Glomerular endothelial cell (primary cell): Measurements from ENCODE around the gene AFG1L. TPM values are rescaled to one million over a fixed set of nuclear protein-coding genes. Genes with fewer than 3 reads are reported as not detected.
"Not testable (repeated sequence)": the region's sequence is repeated elsewhere in the genome, so short reads cannot be mapped to it uniquely, and the experiment has no call there.

Experiments
- DNase-seq: peaks from one replicate; pipeline ENCODE4 v3.0.0-alpha.2; 2011; ENCODE audit warnings: low read depth, low spot score; ENCODE audit errors: extremely low read depth
- total RNA-seq: library from RNA; depleted of rRNA; stranded (reverse); fragments of >200 nt; gene quantifications from 2 replicates; pipeline ENCODE4 v1.2.3, GENCODE V29; 2015

The AFG1L gene
- total RNA-seq, 1 donor from 2014 or later = 1.5 TPM

GRCh38 chr6:108287373-108287772 lies 7.5 kb upstream of the AFG1L start:
- DNase-seq = no peak

GRCh38 chr6:108288742-108289141 lies 6.1 kb upstream of the AFG1L start:
- DNase-seq = no peak

- no peak for DNase-seq
Measured at GRCh38 chr6:108291091-108291490, 3.8 kb upstream of the AFG1L start.

GRCh38 chr6:108292561-108292960 lies 2.3 kb upstream of the AFG1L start:
- not testable (repeated sequence) for DNase-seq

GRCh38 chr6:108293527-108294296 lies 1.1 kb upstream of the AFG1L start:
- DNase-seq = no peak

GRCh38 chr6:108294297-108294726 lies 542 bp upstream of the AFG1L start:
- DNase-seq = no peak

GRCh38 chr6:108295676-108296075 lies 822 bp downstream of the AFG1L start:
- no peak for DNase-seq

- DNase-seq = no peak
Measured at GRCh38 chr6:108302386-108302785, 7.5 kb downstream of the AFG1L start.

GRCh38 chr6:108304646-108305045 lies 9.8 kb downstream of the AFG1L start:
- no peak for DNase-seq

- DNase-seq = not testable (repeated sequence)
Measured at GRCh38 chr6:108308641-108309040, 13.8 kb downstream of the AFG1L start.

GRCh38 chr6:108309844-108310243 lies 15.0 kb downstream of the AFG1L start:
- DNase-seq = no peak

GRCh38 chr6:108312605-108313004 lies 17.8 kb downstream of the AFG1L start:
- no peak for DNase-seq

GRCh38 chr6:108321253-108321747 lies 26.4 kb downstream of the AFG1L start:
- no peak for DNase-seq

- no peak for DNase-seq
Measured at GRCh38 chr6:108322728-108323127, 27.9 kb downstream of the AFG1L start.

GRCh38 chr6:108323710-108324466 lies 29.0 kb downstream of the AFG1L start:
- DNase-seq = no peak

- not testable (repeated sequence) for DNase-seq
Measured at GRCh38 chr6:108330221-108330785, 35.4 kb downstream of the AFG1L start.

GRCh38 chr6:108330806-108331205 lies 36.0 kb downstream of the AFG1L start:
- DNase-seq = no peak

- no peak for DNase-seq
Measured at GRCh38 chr6:108331982-108332381, 37.1 kb downstream of the AFG1L start.

GRCh38 chr6:108336971-108337370 lies 42.1 kb downstream of the AFG1L start:
- no peak for DNase-seq

- no peak for DNase-seq
Measured at GRCh38 chr6:108337721-108338120, 42.9 kb downstream of the AFG1L start.

GRCh38 chr6:108341372-108341771 lies 46.5 kb downstream of the AFG1L start:
- DNase-seq = no peak
